DOHH2 (cell line): ENCODE data around the gene RBP7.

Experiments used
- H3F3A ChIP-seq: fragments of 200-600 bp; sonication (generic), shearing (Covaris generic); 2 replicates; pipeline ENCODE4 v1.6.0; 2016; ENCODE audit warnings: antibody characterized with exemption, mild to moderate bottlenecking; ENCODE audit not compliant: control insufficient read depth, insufficient read depth
- H3K27ac ChIP-seq: fragments of 200-600 bp; sonication (generic); 2 replicates; pipeline ENCODE4 v1.5.1; 2014; ENCODE audit warnings: low read depth, mild to moderate bottlenecking, low read length, moderate library complexity
- H3K27me3 ChIP-seq: fragments of 200-600 bp; sonication (generic); 2 replicates; pipeline ENCODE4 v1.6.1; 2014; ENCODE audit warnings: mild to moderate bottlenecking, low read length, mixed read lengths; ENCODE audit not compliant: control insufficient read depth
- H3K36me3 ChIP-seq: fragments of 200-600 bp; sonication (generic); 2 replicates; pipeline ENCODE4 v1.6.1; 2014; ENCODE audit warnings: mild to moderate bottlenecking, low read length, moderate library complexity, mixed read lengths; ENCODE audit not compliant: control insufficient read depth
- H3K4me1 ChIP-seq: fragments of 200-600 bp; sonication (generic); 2 replicates; pipeline ENCODE4 v1.6.1; 2014; ENCODE audit warnings: mild to moderate bottlenecking, low read length, mixed read lengths; ENCODE audit not compliant: control insufficient read depth
- H3K4me2 ChIP-seq: fragments of 200-600 bp; sonication (generic); 2 replicates; pipeline ENCODE4 v1.6.0; 2014; ENCODE audit warnings: mild to moderate bottlenecking, low read length, moderate library complexity
- H3K4me3 ChIP-seq: fragments of 200-600 bp; sonication (generic); 2 replicates; pipeline ENCODE4 v1.5.1; 2014; ENCODE audit warnings: mild to moderate bottlenecking, low read length, mixed read lengths
- H3K79me2 ChIP-seq: fragments of 200-600 bp; sonication (generic); 2 replicates; pipeline ENCODE4 v1.6.1; 2014; ENCODE audit warnings: mild to moderate bottlenecking, low read length, mixed read lengths; ENCODE audit not compliant: control insufficient read depth
- H3K9me2 ChIP-seq: fragments of 200-600 bp; sonication (generic); replicated peaks from 2 replicates; pipeline ENCODE4 v1.6.1; 2014; ENCODE audit warnings: mild to moderate bottlenecking, low read length, mixed read lengths; ENCODE audit not compliant: control insufficient read depth
- H3K9me3 ChIP-seq: fragments of 200-600 bp; sonication (generic); 2 replicates; pipeline ENCODE4 v1.6.1; 2014; ENCODE audit warnings: antibody characterized with exemption, low read length, mixed read lengths; ENCODE audit not compliant: control insufficient read depth, insufficient read depth
- H4K20me1 ChIP-seq: fragments of 200-600 bp; sonication (generic); 2 replicates; pipeline ENCODE4 v1.6.0; 2014; ENCODE audit warnings: low read depth, mild to moderate bottlenecking, antibody characterized with exemption, low read length, moderate library complexity; ENCODE audit not compliant: control insufficient read depth, insufficient read depth
- EZH2phosphoT487 ChIP-seq: fragments of 200-600 bp; sonication (generic); IDR thresholded peaks from 2 replicates; pipeline ENCODE4 v1.6.1; 2017; ENCODE audit warnings: borderline replicate concordance, mild to moderate bottlenecking, antibody characterized with exemption, low read length, moderate library complexity, mixed read lengths
- TF ChIP-seq, protein P1 (sequence below): fragments of 200-600 bp; sonication (generic); IDR thresholded peaks from one replicate; pipeline ENCODE4 v1.5.1; 2014; ENCODE audit warnings: antibody characterized with exemption, mild to moderate bottlenecking, low read depth, low read length; ENCODE audit not compliant: poor library complexity, severe bottlenecking

RBP7 gene

DNA sequence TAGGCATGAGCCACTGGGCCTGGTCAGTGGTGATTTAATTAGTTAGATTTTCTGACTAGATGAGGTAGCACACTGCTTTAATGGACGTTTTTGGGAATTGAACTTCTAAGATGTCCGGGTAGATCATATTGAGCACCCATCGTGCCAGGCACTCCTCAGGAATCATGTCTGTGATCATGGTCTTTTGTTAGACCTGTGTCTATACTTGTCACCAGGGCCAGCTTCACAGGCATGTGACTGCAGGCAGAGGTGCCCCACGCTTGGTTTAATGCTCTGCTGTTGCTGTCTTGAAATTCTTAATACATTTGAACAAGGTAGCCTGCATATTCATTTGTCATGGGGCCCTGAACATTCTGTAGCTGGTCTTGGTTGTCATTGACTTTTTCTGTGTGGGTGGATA is 55.3 kb downstream of the RBP7 start:
- Histone ChIP-seq H3K4me2 (no peak overlapping the region), H3K36me3 (no peaks in the 10 kb centered on the region), H3K9me3 (no peaks in the 10 kb centered on the region), H3K4me3 (no peak overlapping the region), H3K9me2 (no peaks in the 10 kb centered on the region), H3K4me1 (no peaks in the 10 kb centered on the region), H3K27me3 (no peaks in the 10 kb centered on the region), H3F3A (no peaks in the 10 kb centered on the region), H3K79me2 (peaks cover 63% of the 10 kb centered on the region), H4K20me1 (0 out of 2 replicates have a peak, but pooled peaks cover 2% of the 10 kb centered on the region), H3K27ac (no peak overlapping the region)
- TF ChIP-seq, protein P1, sequence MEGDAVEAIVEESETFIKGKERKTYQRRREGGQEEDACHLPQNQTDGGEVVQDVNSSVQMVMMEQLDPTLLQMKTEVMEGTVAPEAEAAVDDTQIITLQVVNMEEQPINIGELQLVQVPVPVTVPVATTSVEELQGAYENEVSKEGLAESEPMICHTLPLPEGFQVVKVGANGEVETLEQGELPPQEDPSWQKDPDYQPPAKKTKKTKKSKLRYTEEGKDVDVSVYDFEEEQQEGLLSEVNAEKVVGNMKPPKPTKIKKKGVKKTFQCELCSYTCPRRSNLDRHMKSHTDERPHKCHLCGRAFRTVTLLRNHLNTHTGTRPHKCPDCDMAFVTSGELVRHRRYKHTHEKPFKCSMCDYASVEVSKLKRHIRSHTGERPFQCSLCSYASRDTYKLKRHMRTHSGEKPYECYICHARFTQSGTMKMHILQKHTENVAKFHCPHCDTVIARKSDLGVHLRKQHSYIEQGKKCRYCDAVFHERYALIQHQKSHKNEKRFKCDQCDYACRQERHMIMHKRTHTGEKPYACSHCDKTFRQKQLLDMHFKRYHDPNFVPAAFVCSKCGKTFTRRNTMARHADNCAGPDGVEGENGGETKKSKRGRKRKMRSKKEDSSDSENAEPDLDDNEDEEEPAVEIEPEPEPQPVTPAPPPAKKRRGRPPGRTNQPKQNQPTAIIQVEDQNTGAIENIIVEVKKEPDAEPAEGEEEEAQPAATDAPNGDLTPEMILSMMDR = no peak
- no peak for TF ChIP-seq EZH2phosphoT487

DNA sequence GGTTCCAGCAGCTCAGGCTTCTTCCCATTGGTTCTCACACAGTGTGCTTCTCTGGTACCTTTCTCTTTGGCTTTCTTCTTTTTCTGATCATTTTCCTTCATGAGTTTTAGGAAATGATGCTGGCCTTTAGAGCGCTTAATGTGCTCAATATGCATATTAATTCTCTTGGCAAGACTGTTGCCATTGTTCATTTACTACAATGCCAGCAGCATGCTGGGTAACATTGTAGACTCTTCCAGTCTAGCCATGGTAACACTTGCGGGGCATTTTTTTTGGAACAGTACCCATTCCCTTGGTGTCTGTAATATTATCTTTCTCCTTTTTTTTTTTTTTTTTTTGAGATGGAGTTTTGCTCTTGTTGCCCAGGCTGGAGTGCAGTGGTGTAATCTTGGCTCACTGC is 57.4 kb downstream of the RBP7 start:
- H3K9me2 ChIP-seq = no peaks in the 10 kb centered on the region
- H3K4me3 ChIP-seq = no peak overlapping the region
- no peaks in the 10 kb centered on the region for H3K27me3 ChIP-seq
- no peaks in the 10 kb centered on the region for H4K20me1 ChIP-seq
- no peak for TF ChIP-seq EZH2phosphoT487
- TF ChIP-seq, protein P1 = no peak
- peaks cover 60% of the 10 kb centered on the region for H3K79me2 ChIP-seq
- H3K27ac ChIP-seq = no peak overlapping the region
- H3K9me3 ChIP-seq = no peaks in the 10 kb centered on the region
- no peaks in the 10 kb centered on the region for H3K4me1 ChIP-seq
- H3F3A ChIP-seq = no peaks in the 10 kb centered on the region
- H3K4me2 ChIP-seq = no peak overlapping the region
- H3K36me3 ChIP-seq = no peaks in the 10 kb centered on the region

DNA sequence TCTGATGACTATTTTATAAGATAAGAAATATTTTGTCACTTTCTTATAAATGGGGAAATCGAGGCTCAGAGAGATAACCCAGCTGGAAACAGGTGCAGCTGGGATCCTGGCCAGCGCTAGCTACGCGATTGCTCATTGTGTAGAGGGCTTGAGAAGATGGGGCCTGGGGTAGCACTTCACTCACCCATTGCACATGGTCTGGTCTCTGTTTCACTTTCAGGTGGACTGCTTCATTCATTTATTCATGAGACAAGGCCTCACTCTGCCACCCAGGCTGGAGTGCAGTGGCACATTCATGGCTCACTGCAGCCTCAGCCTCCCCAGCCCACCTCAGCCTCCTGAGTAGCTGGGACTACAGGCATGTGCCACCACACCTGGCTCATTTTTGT is 59.6 kb downstream of the RBP7 start:
- Histone ChIP-seq H3K4me3 (no peak overlapping the region), H3K79me2 (peaks cover 55% of the 10 kb centered on the region), H3K4me2 (no peak overlapping the region), H3K27ac (no peak overlapping the region), H3K9me2 (no peaks in the 10 kb centered on the region), H3K27me3 (no peaks in the 10 kb centered on the region), H3K4me1 (no peaks in the 10 kb centered on the region), H4K20me1 (no peaks in the 10 kb centered on the region), H3F3A (no peaks in the 10 kb centered on the region), H3K9me3 (no peaks in the 10 kb centered on the region), H3K36me3 (no peaks in the 10 kb centered on the region)
- TF ChIP-seq, protein P1 = no peak
- TF ChIP-seq EZH2phosphoT487 = no peak

DNA sequence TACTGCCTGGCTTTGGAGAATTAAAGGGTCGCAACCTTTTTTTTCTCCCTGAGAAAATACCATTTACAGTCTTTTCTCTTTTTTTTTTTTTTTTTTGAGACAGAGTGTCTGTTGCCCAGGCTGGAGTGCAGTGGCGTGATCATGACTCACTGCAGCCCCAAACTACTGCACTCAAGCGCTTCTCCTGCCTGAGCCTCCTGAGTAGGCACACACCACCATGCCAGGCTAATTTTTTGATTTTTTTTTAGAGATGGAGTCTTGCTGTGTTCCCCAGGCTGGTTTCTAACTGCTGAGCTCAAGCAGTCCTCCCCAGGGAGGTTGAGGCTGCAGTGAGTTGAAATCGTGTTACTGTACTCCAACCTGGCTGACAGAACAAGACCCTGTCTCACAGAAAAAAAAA is 60.3 kb downstream of the RBP7 start:
- no peaks in the 10 kb centered on the region for H3K27me3 ChIP-seq
- H3K4me2 ChIP-seq = no peak overlapping the region
- no peaks in the 10 kb centered on the region for H3F3A ChIP-seq
- no peak overlapping the region for H3K4me3 ChIP-seq
- H3K9me2 ChIP-seq = no peaks in the 10 kb centered on the region
- H4K20me1 ChIP-seq = no peaks in the 10 kb centered on the region
- H3K4me1 ChIP-seq = no peaks in the 10 kb centered on the region
- H3K9me3 ChIP-seq = no peaks in the 10 kb centered on the region
- no peak for TF ChIP-seq EZH2phosphoT487
- TF ChIP-seq, protein P1 = no peak
- no peaks in the 10 kb centered on the region for H3K36me3 ChIP-seq
- H3K27ac ChIP-seq = no peak overlapping the region
- peaks cover 50% of the 10 kb centered on the region for H3K79me2 ChIP-seq
